Measurements from ENCODE around the gene NRG2. TPM values are rescaled to one million over a fixed set of nuclear protein-coding genes. Genes with fewer than 3 reads are reported as not detected.

The NRG2 gene
- total RNA-seq, 4 donors from 2014 or later = 4.5 to 7.0 (median 5.4) TPM

DNA sequence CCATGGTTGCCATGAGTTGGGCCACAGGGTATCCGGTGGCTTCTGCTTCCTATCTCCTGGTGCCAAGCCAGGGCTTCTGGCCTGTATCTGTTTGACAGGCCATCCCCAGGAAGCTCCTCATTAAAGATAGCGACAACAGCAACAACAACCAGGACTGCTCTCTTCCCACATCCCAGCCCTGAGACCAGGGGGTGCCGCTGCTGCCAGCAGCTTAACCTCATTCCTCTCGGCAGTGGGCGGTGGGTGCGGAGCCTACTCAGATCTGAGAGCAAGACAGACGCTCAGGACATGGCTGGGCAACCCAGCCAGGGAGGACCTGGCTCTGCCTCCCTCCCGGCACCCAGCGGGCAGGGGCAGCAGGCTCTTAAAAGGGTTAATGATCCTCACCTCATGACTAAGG lies 149.2 kb downstream of the NRG2 start:
- no peak overlapping the region for H3K4me3 ChIP-seq
- H3K4me1 ChIP-seq = peaks cover 16% of the 10 kb centered on the region
- DNase-seq (ENCODE audit: low spot score in 2 of 2) = no peak
- no peak overlapping the region for H3K27ac ChIP-seq
- no peaks in the 10 kb centered on the region for H3K9me3 ChIP-seq
- WGBS = 89% methylated on average over 7 of the region's 9 CpGs
- no peaks in the 10 kb centered on the region for H3K36me3 ChIP-seq
- TF ChIP-seq POLR2AphosphoS5 (IDR thresholded peaks at IDR 0.05) (no peak), EP300 (IDR thresholded peaks at IDR 0.05) (no peak), POLR2A (IDR thresholded peaks at IDR 0.05) (no peak)
- TF ChIP-seq, protein P1, sequence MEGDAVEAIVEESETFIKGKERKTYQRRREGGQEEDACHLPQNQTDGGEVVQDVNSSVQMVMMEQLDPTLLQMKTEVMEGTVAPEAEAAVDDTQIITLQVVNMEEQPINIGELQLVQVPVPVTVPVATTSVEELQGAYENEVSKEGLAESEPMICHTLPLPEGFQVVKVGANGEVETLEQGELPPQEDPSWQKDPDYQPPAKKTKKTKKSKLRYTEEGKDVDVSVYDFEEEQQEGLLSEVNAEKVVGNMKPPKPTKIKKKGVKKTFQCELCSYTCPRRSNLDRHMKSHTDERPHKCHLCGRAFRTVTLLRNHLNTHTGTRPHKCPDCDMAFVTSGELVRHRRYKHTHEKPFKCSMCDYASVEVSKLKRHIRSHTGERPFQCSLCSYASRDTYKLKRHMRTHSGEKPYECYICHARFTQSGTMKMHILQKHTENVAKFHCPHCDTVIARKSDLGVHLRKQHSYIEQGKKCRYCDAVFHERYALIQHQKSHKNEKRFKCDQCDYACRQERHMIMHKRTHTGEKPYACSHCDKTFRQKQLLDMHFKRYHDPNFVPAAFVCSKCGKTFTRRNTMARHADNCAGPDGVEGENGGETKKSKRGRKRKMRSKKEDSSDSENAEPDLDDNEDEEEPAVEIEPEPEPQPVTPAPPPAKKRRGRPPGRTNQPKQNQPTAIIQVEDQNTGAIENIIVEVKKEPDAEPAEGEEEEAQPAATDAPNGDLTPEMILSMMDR (IDR thresholded peaks at IDR 0.05) = no peak
- H3K27me3 ChIP-seq = no peaks in the 10 kb centered on the region

DNA sequence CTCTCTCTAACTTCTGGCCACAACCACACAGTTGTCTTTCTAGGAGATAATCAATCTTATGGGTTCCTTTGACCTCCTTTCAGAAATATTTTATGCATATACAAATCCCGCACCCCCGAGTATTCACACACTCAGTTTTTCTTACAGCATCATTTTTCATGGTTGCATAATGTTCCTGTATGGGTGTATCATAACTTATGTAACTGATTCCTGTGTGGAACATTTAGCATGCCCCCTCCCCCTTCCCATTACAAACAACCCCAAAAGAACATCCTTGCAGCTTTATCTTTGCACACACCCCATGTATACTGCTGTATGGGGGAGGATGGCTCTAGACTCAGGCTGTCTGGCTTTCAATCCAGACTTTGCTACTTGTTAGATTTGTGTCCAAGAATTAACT lies 153.7 kb downstream of the NRG2 start:
- no peak overlapping the region for H3K4me3 ChIP-seq
- H3K27me3 ChIP-seq = no peaks in the 10 kb centered on the region
- no peak overlapping the region for H3K27ac ChIP-seq
- DNase-seq (ENCODE audit: low spot score in 2 of 2) = no peak
- 89% methylated on average over 2 of the region's 2 CpGs for WGBS
- peaks cover 6% of the 10 kb centered on the region for H3K4me1 ChIP-seq
- TF ChIP-seq POLR2AphosphoS5 (IDR thresholded peaks at IDR 0.05) = no peak
- TF ChIP-seq POLR2A (IDR thresholded peaks at IDR 0.05) = no peak
- TF ChIP-seq EP300 (IDR thresholded peaks at IDR 0.05) = no peak
- TF ChIP-seq, protein P1 (IDR thresholded peaks at IDR 0.05) = no peak
- no peaks in the 10 kb centered on the region for H3K36me3 ChIP-seq
- no peaks in the 10 kb centered on the region for H3K9me3 ChIP-seq

DNA sequence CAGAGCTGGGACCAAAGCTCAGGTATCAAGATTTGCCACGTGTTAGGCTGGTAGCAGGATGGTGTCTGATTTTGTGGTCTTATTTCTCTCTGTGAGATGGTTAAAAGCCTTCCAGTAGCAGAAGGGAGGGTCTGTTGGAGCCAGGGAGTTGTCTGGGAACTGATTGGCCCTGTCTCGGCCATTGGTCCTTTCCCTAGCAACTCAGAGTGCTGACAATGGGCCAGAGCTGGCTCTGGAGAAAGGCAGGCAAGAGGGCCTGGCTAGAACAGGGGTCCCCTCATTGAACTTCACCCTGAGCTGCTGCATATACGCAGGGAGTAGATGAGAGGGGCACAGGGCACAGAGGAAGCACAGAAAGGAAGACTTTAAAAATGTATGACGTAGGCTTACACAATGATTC lies 154.7 kb downstream of the NRG2 start:
- H3K4me3 ChIP-seq = no peak overlapping the region
- no peak for DNase-seq (ENCODE audit: low spot score in 2 of 2)
- H3K27ac ChIP-seq = no peak overlapping the region
- no peaks in the 10 kb centered on the region for H3K9me3 ChIP-seq
- H3K4me1 ChIP-seq = peaks cover 14% of the 10 kb centered on the region
- no peaks in the 10 kb centered on the region for H3K36me3 ChIP-seq
- 69% methylated on average over 4 of the region's 4 CpGs for WGBS
- TF ChIP-seq POLR2AphosphoS5 (IDR thresholded peaks at IDR 0.05) = no peak
- TF ChIP-seq POLR2A (IDR thresholded peaks at IDR 0.05) = no peak
- TF ChIP-seq, protein P1 (IDR thresholded peaks at IDR 0.05) = no peak
- TF ChIP-seq EP300 (IDR thresholded peaks at IDR 0.05) = no peak
- no peaks in the 10 kb centered on the region for H3K27me3 ChIP-seq

DNA sequence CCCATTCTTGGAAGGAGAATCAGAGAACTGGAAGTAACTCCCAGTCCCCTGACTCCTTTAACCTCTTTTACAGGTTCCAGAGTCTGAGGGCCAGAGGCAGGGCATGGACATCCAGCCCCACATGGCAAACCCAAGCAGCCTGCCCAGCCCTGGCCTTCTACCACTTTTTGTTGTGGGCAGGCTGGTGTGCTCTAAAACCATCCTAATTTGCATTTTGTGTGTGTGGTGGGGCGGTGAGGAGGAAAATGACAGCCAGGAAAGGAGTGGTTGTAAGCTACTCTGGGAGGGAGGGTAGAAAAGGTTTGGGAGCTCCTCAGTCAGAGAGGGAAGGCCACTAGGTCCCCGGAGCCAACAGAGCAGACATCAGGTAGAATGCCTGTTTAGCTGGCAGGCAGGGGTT lies 156.9 kb downstream of the NRG2 start:
- no peak overlapping the region for H3K4me3 ChIP-seq
- peaks cover 24% of the 10 kb centered on the region for H3K4me1 ChIP-seq
- no peak overlapping the region for H3K27ac ChIP-seq
- no peak for DNase-seq (ENCODE audit: low spot score in 2 of 2)
- no peaks in the 10 kb centered on the region for H3K9me3 ChIP-seq
- H3K27me3 ChIP-seq = no peaks in the 10 kb centered on the region
- no peaks in the 10 kb centered on the region for H3K36me3 ChIP-seq
- TF ChIP-seq POLR2A (IDR thresholded peaks at IDR 0.05) = no peak
- TF ChIP-seq, protein P1 (IDR thresholded peaks at IDR 0.05) = no peak
- TF ChIP-seq POLR2AphosphoS5 (IDR thresholded peaks at IDR 0.05) = no peak
- TF ChIP-seq EP300 (IDR thresholded peaks at IDR 0.05) = no peak
- 61% methylated on average over 2 of the region's 2 CpGs for WGBS

DNA sequence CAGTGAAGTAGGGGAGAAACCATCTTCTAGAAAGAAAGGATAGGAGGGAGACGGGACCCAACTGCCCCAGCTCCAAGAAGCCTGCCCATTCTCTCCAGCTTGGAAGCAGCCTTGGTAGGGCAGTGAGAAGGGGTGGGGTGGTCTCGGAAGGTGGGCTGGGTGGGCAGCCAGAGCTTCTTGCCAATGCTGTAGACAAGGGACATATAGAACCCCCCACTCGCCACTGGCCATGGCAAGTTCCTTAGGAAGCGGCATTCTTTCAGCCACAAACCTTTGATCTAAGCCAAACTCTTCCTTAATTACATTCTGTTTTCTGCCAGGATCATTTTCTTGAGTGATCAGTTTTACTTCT lies 157.3 kb downstream of the NRG2 start:
- 93% methylated on average over 4 of the region's 4 CpGs for WGBS
- Histone ChIP-seq H3K4me1 (peaks cover 24% of the 10 kb centered on the region), H3K36me3 (no peaks in the 10 kb centered on the region), H3K27ac (no peak overlapping the region), H3K9me3 (no peaks in the 10 kb centered on the region), H3K27me3 (no peaks in the 10 kb centered on the region), H3K4me3 (no peak overlapping the region)
- DNase-seq (ENCODE audit: low spot score in 2 of 2) = no peak
- TF ChIP-seq, protein P1 (IDR thresholded peaks at IDR 0.05) = no peak
- TF ChIP-seq POLR2AphosphoS5 (IDR thresholded peaks at IDR 0.05) (no peak), POLR2A (IDR thresholded peaks at IDR 0.05) (no peak), EP300 (IDR thresholded peaks at IDR 0.05) (no peak)
